M059J (cell line): ENCODE data around the gene DTX1. TPM values are rescaled to one million over a fixed set of nuclear protein-coding genes. Genes with fewer than 3 reads are reported as not detected.

ENCODE experiments used
- DNase-seq: peaks from one replicate; pipeline ENCODE4 v3.0.0-alpha.2; 2012; ENCODE audit warnings: low read depth
- total RNA-seq: library from RNA; depleted of rRNA; stranded (reverse); fragments of >200 nt; shearing (Covaris generic); gene quantifications from 2 replicates; pipeline ENCODE4 v1.2.3, GENCODE V29; 2014

DTX1 gene
- total RNA-seq, 1 experiment from 2014 or later, result not detected

- DNase-seq, result no peak
Observed at GRCh38 chr12:113094738-113095137, 38.2 kb downstream of the DTX1 start.

- peak; percentile 16 for DNase-seq
Observed at GRCh38 chr12:113095405-113095804, 38.9 kb downstream of the DTX1 start.

- DNase-seq, result no peak
Observed at GRCh38 chr12:113096675-113097461, 40.3 kb downstream of the DTX1 start.

GRCh38 chr12:113097716-113098440, 41.3 kb downstream of the DTX1 start:
- DNase-seq, result no peak

- DNase-seq, result peak; percentile 97
Observed at GRCh38 chr12:113098441-113099028, 42.0 kb downstream of the DTX1 start.

GRCh38 chr12:113099364-113099763, 42.8 kb downstream of the DTX1 start:
- DNase-seq, result no peak

GRCh38 chr12:113099764-113100163, 43.2 kb downstream of the DTX1 start:
- DNase-seq, result no peak

- DNase-seq, result no peak
Observed at GRCh38 chr12:113101751-113102150, 45.2 kb downstream of the DTX1 start.

DNA sequence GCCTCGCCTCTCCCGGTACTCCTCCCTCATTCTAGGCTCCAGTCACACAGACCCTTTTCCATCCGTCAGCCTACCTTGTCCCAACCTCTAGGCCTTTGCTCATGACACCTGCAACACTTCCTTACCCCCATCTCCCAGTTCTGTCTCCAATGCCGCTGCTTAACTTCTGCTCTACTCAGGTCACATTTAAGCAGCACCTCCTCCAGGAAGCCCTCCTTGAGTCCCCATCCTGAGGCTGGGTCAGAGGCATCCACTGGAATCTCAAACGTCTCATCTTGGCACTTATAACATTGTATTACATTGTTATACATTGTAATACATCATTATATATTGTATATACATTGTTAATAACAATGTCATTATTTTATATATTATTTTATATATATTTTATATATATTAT, 46.3 kb downstream of the DTX1 start:
- no peak for DNase-seq

DNA sequence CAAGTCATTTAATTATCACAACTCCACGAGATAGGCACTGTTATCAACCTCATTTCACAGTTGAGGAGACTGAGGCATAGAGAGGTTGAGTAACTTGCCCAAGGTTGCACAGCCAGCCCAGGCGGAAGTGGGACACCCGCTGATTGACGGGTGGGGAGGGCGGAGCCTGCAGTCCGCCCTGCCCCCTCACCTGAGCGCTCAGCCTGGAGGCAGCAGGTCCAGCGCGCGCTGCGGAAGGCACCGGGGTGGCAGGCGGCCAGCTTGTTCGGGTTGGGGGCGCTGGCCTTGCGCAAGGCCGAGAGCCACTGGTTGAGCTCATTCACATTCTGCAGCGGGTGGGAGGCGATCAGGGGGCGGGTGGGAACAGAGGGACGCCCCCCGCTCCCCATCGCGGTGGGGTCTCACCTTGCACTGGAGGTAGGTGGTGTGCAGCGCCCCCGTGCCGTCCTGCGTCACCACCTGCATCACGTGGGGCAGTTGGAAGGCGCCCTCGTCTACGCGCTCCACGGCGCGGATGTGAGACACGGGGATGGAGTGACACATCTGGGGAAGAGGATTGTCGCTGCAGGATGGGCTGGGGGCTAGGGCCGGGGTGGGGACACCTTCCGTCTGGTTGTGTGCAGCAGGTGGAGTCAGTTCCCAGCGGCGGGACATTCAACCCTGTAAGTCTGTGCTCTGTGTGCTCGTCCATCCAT, 47.4 kb downstream of the DTX1 start:
- no peak for DNase-seq

DNA sequence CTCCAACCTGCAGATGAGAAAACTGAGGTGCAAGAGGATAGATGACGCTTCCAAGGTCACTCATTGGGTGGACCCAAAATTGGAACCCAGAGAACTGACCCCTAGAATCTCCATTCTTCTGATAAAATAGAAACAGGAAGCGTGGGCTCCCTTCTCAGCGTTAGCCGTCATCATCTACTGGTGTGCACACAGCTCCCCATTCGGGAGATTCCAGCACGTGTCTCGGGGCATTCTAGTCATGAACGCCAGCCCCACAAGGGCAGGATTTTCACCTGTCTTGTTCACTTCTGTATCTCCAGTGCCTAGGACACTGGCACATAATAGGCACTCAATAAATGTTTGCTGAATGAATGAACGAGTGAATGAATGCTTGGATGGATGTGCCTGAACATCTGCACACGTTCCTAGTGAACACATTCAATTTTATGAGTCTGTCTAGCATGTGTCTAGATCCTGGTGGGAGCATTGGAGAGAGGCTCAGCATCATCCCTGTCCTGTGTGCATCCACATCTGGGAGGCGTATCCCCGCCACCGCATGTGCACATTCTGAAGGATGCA, 48.5 kb downstream of the DTX1 start:
- no peak for DNase-seq

GRCh38 chr12:113105606-113106271, 49.2 kb downstream of the DTX1 start:
- DNase-seq, result no peak

DNA sequence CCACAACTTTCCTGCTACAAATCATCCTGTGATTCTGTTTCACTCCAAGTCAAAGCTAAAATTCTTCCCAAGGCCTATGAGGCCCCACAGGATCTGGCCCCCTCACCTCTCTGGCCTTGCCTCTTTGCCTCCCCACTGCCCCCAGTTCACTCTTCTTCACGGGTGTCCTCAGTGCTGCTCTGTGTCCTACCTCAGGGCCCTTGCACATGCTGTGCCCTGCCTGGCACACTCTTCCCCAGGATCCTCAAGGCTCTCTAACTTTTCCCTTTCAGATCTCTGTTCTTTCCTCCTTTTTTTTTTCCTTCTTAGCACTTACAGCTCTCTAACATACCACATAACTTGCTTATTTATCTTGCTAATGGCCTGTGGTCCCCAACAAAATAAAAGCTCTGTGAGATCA, 49.8 kb downstream of the DTX1 start:
- DNase-seq, result no peak

DNA sequence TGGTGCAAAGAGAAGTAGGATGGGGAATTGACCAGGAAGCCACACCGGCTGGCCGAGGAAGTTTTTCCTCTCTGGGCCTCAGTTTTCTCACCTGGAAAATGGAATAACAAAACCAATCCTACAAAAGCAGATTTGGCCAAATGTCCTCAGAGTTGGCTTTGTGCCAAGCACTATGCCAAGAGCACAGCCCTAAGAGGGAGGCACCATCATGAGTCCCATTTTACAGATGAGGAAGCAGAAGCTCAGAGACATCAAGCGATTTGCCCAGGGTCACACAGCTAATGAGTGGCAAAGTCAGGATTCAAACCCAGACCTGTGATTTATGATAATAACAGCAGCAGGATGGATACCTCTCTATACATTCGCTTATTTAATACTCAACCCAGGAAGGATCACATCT, 51.8 kb downstream of the DTX1 start:
- no peak for DNase-seq

- DNase-seq, result no peak
Observed at GRCh38 chr12:113109360-113109759, 52.8 kb downstream of the DTX1 start.

DNA sequence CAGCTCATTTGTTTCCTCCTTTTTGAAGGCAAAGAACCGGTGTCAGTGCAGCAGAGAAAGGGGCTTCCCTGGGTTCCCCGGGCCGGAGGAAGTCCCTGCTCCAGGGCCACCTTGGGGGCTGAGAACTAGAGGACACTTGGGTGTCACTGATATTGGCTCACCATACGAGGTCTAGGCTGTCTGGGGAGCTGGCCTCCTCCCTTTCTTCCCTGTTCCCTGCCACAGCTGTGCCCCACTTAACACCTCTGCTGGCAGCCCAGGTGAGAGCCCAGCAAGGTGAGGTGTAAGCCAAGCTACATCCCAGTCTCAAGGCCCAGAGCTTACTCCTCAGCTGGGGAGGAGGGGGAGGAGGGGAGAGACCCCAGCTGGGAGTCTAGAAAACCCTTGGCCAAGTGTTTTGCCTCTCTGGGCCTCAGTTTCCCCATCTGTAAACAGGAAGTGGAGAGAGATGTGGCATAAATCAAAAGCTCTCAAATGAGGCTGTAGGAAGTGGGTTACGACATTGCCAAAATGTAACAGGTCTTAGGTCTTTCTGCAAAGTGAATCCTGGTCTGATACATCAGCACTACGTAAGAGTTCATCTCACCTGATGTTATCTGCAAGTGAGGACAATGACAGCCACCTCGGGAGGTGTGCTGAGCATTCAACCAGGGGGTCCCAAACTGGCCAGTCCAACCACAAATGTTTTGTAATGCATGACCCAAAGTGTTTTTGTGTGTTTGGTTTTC, 53.5 kb downstream of the DTX1 start:
- DNase-seq, result no peak

DNA sequence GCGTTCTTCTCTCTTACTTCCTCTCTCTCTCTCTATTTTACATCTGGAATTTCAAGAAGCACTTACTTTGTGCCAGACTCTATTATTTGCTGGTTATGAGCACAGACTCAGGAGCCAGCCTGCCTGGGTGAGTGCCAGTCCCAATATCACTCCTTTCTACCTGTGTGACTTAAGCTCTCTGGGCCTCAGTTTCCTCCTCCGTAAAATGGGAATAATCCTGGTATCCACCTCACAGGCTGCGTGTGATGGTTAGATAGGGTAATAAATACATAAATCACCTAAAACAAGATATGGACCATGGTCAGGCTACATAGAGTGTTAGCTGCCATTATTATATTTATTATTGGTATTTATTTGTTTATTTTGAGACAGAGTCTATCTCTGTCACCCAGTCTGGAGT, 54.7 kb downstream of the DTX1 start:
- no peak for DNase-seq

- no peak for DNase-seq
Observed at GRCh38 chr12:113112043-113112899, 55.7 kb downstream of the DTX1 start.

DNA sequence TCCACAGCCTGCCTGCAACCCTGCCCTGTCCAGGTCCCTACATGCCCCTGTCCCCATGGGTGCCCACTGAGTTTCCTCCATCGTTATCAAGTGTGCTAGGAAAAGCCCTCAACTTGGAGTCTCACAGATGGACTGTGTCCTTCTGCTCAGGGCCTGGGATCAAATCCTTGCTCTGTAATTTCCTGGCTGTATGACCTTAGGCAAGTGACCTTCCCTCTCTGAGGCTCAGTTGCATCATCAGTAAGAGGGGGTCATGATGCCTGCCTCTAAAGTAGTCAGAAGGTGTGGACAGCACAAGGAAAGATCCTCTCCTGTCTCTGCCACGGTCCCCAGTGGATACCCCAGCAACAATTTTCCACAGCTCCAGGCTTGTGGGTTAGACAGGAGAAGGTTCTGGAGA, 56.9 kb downstream of the DTX1 start:
- no peak for DNase-seq
